ENCODE data around the gene OR51M1. TPM values are rescaled to one million over a fixed set of nuclear protein-coding genes. Genes with fewer than 3 reads are reported as not detected.

OR51M1 gene
- total and polyA plus RNA-seq, 2 experiments from 2014 or later = not detected

DNA sequence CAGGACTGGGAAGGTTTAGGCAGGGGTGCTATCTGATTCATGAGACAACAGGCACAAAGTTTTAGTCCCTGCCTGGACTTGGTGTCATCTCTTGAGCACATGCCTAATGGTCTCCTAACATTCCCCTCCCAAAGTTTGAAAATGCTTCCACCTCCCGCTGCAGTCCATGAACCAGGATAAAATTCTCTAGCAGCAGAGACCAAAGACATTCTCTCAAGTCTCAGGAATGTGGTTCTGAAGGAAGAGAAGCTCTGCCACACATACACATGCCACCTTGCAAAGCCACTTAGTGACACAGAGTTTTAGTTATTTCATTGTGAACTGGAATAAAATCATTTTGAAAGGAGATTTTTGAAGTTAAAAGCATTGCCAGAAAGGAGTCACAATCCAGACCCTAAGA, 16.8 kb upstream of the OR51M1 start:
- peaks cover 44% of the 10 kb centered on the region for H3F3A ChIP-seq (ENCODE audit: insufficient read depth)
- no peaks in the 10 kb centered on the region for H4K20me1 ChIP-seq (ENCODE audit: insufficient read depth)
- TF ChIP-seq EZH2phosphoT487 (IDR thresholded peaks at IDR 0.05; ENCODE audit: insufficient read depth, low read depth) (no peak), EZH2 (IDR thresholded peaks at IDR 0.05; ENCODE audit: insufficient read depth, poor library complexity, severe bottlenecking) (no peak)
- H3K4me3 ChIP-seq = no peak overlapping the region
- peak; percentile 65 for DNase-seq
- no peaks in the 10 kb centered on the region for H3K79me2 ChIP-seq (ENCODE audit: insufficient read depth)
- in situ Hi-C loops (cut with MboI) = no loop called here
- no peaks in the 10 kb centered on the region for H3K9me3 ChIP-seq (ENCODE audit: low read depth)
- no peaks in the 10 kb centered on the region for H3K36me3 ChIP-seq (ENCODE audit: low read depth)
- H3K4me2 ChIP-seq (ENCODE audit: unreplicated experiment) = peak overlapping the region; percentile 51
- no peaks in the 10 kb centered on the region for H3K9me2 ChIP-seq (ENCODE audit: insufficient read depth)
- H3K27ac ChIP-seq = peak overlapping the region; percentile 82
- WGBS, 2 experiments (ENCODE audit: low coverage in 1 of 2, low lambda C conversion rate in 2 of 2, missing lambda C conversion rate in 2 of 2) = 41 to 55% methylated on average over 1 of the region's 1 CpG
- H2AFZ ChIP-seq = no peak overlapping the region
- no peaks in the 10 kb centered on the region for H3K27me3 ChIP-seq (replicated peaks; ENCODE audit: insufficient read depth)
- H3K9ac ChIP-seq = peak overlapping the region; percentile 46
- H3K4me1 ChIP-seq (ENCODE audit: insufficient read depth) = peaks cover 72% of the 10 kb centered on the region

DNA sequence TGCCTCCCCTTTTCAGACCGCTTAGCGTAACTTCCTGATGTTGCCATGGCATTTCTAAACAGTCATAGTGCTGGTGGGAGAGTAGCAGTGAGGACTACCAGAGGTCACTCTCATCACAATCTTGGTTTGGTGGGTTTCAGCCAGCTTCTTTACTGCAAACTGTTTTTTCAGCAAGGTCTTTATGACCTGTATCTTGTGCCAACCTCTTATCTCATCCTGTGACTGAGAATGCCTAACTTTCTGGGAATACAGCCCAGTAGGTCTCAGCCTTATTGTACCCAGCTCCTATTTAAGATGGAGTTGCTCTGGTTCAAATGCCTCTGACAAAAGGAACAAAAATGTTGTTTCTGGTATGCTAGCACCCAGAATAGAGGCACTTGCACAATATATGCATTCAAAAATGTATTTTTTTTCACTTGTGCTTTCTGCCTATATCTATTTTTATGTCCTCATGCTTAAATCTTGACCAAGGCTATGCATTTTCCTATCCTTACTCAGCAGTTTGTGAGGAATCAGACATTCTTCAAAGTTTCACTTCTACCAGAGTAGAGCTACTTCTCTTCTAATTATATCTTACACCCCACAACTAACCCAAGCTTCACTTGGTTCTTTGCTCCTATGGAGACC, 16.1 kb upstream of the OR51M1 start:
- H2AFZ ChIP-seq = peak overlapping the region; percentile 22
- 66 to 81% methylated on average over 2 of the region's 2 CpGs for WGBS, 2 experiments (ENCODE audit: low coverage in 1 of 2, low lambda C conversion rate in 2 of 2, missing lambda C conversion rate in 2 of 2)
- in situ Hi-C loops (cut with MboI) = no loop called here
- no peaks in the 10 kb centered on the region for H3K79me2 ChIP-seq (ENCODE audit: insufficient read depth)
- no peaks in the 10 kb centered on the region for H4K20me1 ChIP-seq (ENCODE audit: insufficient read depth)
- H3K9me2 ChIP-seq (ENCODE audit: insufficient read depth) = no peaks in the 10 kb centered on the region
- no peaks in the 10 kb centered on the region for H3K27me3 ChIP-seq (replicated peaks; ENCODE audit: insufficient read depth)
- TF ChIP-seq EZH2phosphoT487 (IDR thresholded peaks at IDR 0.05; ENCODE audit: insufficient read depth, low read depth) (no peak), EZH2 (IDR thresholded peaks at IDR 0.05; ENCODE audit: insufficient read depth, poor library complexity, severe bottlenecking) (no peak)
- no peaks in the 10 kb centered on the region for H3K9me3 ChIP-seq (ENCODE audit: low read depth)
- H3K4me3 ChIP-seq = no peak overlapping the region
- peak overlapping the region; percentile 46; the same call in 1 of the 2 replicates for H3K9ac ChIP-seq
- peaks cover 65% of the 10 kb centered on the region for H3K4me1 ChIP-seq (ENCODE audit: insufficient read depth)
- H3K27ac ChIP-seq = peak overlapping the region; percentile 82
- H3K4me2 ChIP-seq (ENCODE audit: unreplicated experiment) = peak overlapping the region; percentile 51
- DNase-seq = peak; percentile 73
- peaks cover 44% of the 10 kb centered on the region for H3F3A ChIP-seq (ENCODE audit: insufficient read depth)
- H3K36me3 ChIP-seq (ENCODE audit: low read depth) = no peaks in the 10 kb centered on the region

- TF ChIP-seq EZH2phosphoT487 (IDR thresholded peaks at IDR 0.05; ENCODE audit: insufficient read depth, low read depth) (no peak), EZH2 (IDR thresholded peaks at IDR 0.05; ENCODE audit: insufficient read depth, poor library complexity, severe bottlenecking) (no peak)
- Histone ChIP-seq H3F3A (ENCODE audit: insufficient read depth) (peaks cover 41% of the 10 kb centered on the region), H3K4me3 (no peak overlapping the region), H2AFZ (peak overlapping the region; percentile 47), H3K9ac (no peak overlapping the region), H3K27me3 (replicated peaks; ENCODE audit: insufficient read depth) (no peaks in the 10 kb centered on the region), H3K4me2 (ENCODE audit: unreplicated experiment) (peak overlapping the region; percentile 51), H3K9me3 (ENCODE audit: low read depth) (no peaks in the 10 kb centered on the region), H4K20me1 (ENCODE audit: insufficient read depth) (no peaks in the 10 kb centered on the region), H3K79me2 (ENCODE audit: insufficient read depth) (no peaks in the 10 kb centered on the region), H3K9me2 (ENCODE audit: insufficient read depth) (no peaks in the 10 kb centered on the region), H3K27ac (peak overlapping the region; percentile 82), H3K4me1 (ENCODE audit: insufficient read depth) (peaks cover 60% of the 10 kb centered on the region), H3K36me3 (ENCODE audit: low read depth) (no peaks in the 10 kb centered on the region)
- DNase-seq = no peak
- in situ Hi-C loops (cut with MboI) = no loop called here
- 72 to 76% methylated on average over 3 of the region's 3 CpGs for WGBS, 2 experiments (ENCODE audit: low coverage in 1 of 2, low lambda C conversion rate in 2 of 2, missing lambda C conversion rate in 2 of 2)
Measured at GRCh38 chr11:5368502-5369043, 15.0 kb upstream of the OR51M1 start.

DNA sequence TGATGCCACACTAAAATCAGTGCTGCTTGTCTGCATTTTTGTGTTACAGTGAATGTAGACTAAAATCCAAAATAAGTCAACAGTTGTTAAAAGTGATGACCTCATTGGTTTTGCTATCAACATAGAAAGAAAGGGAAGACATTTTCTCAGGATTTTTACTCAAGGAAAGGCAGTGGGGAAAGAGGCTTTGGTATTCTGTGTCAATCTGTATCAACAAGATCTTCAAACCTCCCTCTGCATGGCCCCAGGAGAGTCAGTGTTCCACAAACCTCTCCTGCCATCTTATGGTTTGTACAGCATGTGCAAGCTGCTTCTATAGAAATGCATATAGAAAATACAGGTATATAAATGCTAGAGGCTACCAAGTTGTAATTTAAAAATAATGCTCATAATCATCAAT, 13.8 kb upstream of the OR51M1 start:
- Histone ChIP-seq H3K9ac (no peak overlapping the region), H3K9me2 (ENCODE audit: insufficient read depth) (no peaks in the 10 kb centered on the region), H3K79me2 (ENCODE audit: insufficient read depth) (no peaks in the 10 kb centered on the region), H3K4me3 (no peak overlapping the region), H3K9me3 (ENCODE audit: low read depth) (no peaks in the 10 kb centered on the region), H2AFZ (no peak overlapping the region), H3K27ac (no peak overlapping the region), H3K4me2 (ENCODE audit: unreplicated experiment) (no peak overlapping the region), H4K20me1 (ENCODE audit: insufficient read depth) (no peaks in the 10 kb centered on the region), H3F3A (ENCODE audit: insufficient read depth) (peaks cover 34% of the 10 kb centered on the region), H3K27me3 (replicated peaks; ENCODE audit: insufficient read depth) (no peaks in the 10 kb centered on the region), H3K36me3 (ENCODE audit: low read depth) (no peaks in the 10 kb centered on the region), H3K4me1 (ENCODE audit: insufficient read depth) (peaks cover 48% of the 10 kb centered on the region)
- DNase-seq = peak; percentile 68
- in situ Hi-C loops (cut with MboI) = loop anchor here (5.0 kb wide), 1 partner anchor 162 kb away; no protein-coding TSS in a partner anchor
- TF ChIP-seq EZH2 (IDR thresholded peaks at IDR 0.05; ENCODE audit: insufficient read depth, poor library complexity, severe bottlenecking) (no peak), EZH2phosphoT487 (IDR thresholded peaks at IDR 0.05; ENCODE audit: insufficient read depth, low read depth) (no peak)
